Fibroblast of skin of left quadriceps (primary cell): Measurements from ENCODE around the gene HOXA3.

Source experiments
- DNase-seq, 2 experiments: peaks; one replicate each; pipeline ENCODE4 v3.0.0-alpha.2; 2013; ENCODE audit warnings: low read depth in 2 of 2

The HOXA3 gene

DNA sequence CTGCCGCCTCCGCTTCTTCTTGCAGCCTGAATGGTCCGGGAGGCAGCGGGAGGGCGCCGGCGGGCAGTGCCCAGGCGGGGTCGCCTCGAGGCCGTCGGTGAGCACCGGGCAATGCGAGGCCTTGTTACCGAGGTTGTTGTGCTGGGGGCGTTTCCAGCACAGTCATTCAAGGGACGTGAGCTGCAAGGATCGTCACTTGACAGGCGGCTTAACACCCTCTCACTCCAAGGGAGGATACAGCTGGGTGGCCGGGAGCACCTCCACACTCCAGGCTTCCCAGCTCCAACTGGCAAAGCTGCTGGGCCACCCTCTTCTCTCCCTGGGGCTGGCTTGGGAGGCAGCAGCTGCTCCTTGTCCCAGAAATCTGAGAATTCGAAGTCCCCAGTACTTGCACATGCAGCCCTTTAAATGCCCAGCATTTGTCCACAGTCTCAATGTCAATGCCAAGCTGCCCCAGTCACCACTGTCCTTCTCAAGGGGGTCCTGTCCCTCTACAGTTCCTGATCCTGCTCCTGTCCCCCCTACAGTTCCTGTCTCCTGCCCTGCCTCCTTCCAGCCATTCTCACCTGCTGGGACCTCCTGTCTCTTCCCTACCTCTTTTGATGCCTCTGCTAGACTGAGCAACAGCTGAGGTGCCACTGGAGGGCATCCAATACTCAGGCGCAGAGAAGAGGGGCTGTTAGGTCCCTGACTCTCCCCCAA lies 37.1 kb upstream of the HOXA3 start:
- no peak for DNase-seq

DNA sequence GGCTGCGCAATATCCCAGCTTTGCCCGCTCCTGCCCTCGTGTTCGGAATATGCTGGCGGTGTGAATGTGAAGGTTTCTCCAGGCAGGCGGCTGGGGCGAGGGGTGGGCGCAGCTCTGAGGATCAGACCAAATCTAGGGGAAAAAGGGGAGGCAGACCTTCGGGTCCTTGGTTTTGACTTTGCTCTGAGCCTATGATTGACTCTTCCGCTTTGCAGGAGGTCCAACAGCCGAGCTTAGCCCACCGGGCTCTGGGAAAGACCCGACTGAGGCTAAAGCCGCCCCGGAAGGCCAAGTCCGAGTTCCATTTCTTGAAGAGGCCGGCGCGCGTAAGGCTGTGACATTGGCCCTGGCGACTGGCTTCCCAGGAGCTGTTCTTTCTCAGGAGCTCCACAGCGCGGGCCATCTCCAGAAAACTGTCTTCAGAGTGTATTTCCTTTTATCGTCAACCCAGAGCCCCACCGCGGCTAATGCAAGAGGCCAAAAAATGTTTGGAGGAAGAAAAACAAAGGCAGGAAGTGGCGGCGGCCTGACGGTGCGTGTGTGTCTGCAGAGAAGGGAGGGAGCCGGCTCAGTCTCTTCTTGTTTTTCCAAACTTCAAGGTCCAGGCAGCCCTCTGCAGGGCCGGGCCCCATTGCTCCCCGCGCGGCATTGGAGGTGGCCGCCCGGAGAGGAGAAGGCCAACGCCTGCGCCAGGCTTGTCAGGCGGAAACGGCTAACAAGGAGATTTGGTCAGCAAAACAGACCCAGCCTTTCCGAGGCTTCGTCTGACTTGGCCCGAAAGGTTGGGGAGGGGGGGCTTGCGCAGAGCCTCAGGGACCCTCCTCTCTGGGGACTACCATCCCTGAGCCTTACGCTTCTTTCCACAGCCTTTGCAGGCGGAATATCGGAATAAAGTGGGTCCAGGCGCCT lies 36.3 kb upstream of the HOXA3 start:
- no peak for DNase-seq

DNA sequence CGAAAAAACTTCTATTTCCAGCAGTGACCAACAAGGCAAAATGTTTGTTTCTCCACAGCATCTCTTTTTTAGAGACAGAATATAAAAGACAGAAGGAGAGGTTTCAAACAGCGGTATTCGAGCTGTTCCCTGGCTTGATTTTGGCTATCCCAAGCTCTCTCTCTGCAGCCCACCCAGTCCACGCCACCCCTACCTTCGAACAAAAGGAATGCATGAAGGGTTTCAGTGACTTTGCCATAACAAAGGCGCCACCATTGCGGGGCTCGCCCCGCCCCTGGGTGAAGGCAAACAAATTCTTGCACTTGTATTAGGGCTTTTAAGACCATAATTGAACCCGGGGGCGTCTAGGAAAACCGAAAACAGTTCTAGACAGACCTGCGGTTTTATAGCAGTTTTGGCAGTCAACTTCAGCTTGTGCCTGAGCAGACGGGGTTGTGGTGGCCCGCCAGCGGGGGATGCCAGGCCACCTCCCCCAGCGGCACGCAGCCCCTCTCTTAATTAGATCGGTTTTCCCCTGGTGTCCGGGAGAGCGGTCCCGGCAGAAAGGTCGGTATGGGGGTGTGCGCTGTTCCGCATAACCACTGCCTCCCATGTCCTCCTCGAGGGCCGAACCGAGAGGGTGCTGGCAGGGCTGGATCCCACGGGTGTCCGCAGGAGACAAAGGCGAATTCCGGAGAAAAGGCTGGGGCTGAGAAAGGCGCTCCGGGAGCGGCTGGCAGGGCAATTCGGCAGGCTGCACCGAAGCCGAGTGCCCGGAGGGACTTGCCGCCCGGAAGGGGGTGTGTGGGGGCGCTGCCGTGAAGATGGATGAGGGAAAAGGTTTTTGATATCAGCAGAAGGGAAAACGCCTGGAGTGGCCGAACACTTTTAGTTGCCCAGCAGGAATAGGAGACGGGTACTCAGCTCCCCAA lies 35.3 kb upstream of the HOXA3 start:
- no peak for DNase-seq

DNA sequence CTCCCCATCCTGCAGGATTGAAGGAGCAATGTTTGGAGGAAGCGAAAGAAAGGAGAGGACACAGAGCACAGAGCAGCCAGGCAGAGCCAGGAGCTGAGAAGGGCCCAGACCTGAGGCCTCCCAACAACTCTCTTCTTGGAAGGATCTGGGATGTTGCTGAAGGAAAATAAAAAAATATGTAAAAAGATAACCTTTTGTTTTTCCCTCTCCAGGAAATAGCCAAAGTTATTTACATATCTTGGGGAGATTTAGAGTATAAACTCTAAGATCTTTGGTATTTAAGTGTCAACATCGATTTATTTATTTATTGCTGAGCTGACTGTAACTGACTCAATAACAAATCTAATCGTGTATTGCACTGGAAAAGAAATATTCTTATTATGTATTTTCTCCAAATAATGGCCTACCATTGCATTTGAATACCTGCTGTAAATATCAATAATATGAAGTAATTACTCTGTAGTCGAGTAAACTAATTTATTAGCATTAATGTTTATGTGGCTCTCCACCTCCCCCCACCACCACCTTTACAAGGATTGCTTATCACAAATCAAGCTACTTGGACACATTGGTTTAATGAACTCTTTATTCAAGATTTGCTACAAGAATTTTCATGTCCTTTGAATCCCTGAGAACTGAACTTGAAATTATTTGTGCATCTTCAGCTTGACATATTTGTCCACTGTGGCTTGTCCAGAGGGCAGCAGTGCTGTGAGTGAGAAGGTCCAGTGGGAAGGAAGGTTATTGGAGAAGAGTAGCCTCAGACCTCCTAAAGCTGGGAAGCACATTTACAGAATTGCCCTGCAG lies 34.5 kb upstream of the HOXA3 start:
- DNase-seq: no peak

DNA sequence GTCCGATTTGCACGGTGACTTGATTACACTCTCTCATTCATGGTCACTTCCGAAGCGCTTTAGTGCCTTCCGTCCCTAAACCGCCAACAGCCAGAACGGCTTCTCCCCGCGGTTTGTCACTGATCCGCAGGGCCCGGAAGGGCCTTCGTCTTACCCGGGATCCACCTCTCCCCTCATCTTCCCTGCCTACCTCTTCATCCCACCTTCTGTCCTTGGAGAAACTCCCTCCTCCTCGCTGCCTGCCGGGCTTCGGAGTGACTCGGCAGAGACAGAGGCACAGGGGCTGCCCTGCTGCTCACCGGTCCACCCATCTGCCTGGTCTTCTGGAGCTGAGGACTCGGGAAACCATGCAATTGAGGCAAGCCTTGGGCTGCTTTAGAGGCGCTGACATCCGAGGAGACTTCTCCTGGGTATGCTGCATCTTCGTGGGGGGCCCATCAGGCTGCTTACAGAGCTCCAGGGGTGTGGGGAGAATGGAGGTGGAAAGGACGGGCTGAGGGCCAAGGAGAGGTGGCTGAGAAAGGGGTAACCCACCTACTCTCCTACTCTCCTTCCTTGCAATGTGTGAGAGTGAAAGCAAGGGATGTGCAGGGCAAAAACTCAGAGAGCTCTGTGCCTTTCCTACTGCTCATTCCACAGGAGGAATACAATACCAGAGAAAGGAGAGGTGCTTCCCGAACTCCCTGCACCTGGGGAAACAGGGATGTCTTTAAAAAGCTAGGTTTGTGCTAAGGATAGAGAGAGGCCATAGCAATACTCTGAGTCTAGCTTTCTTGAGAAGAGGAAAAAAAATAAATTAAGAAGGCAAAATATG lies 33.7 kb upstream of the HOXA3 start:
- DNase-seq: no peak

DNA sequence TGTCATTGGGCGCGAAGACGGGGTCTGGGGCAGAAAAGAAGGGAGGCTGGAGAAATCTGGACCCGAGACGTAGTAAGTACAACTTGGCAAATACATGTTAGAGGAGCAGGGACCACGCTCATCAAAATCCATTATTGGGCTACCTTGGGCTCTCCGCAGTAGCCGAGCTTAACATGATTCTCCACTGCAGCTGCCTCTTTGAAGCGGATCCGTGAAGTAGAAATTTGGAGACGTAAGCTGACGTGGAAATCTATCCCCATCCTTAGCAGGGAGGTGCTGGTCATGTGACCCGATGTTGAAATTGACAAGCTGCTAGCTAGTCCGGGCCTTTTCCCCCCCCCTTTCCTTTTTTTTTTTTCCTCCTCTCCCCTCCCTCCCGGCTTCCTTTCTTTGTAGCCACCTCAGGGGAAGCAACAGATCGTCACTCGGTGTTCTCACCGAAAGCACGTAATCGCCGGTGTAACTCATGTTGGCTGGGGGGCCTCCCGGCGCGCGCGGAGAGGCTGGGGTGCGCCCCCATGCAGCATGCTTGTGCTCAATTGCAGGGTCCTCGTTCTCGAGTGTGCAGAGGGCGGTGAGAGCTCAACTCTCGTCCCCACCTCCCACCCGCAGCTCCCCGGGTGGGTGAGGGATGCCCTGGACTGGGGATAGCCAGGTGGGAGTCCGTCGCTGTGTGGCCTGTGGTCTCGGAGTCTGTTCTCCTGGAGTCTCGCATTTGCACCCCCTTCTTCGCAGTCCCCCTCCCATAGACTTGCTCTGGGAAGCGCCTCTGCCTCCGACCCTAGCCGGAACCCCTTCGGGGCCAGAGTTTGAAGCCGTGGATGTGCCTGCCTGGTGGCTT lies 32.9 kb upstream of the HOXA3 start, which contains the start of gene HOXA11:
Gene HOXA11, minus strand, starts transcription at position 220 of the 841 bp plus-strand sequence. Its CDS starts 88 bp downstream, at position 132.
- peak; percentile 85 to 86 for DNase-seq

DNA sequence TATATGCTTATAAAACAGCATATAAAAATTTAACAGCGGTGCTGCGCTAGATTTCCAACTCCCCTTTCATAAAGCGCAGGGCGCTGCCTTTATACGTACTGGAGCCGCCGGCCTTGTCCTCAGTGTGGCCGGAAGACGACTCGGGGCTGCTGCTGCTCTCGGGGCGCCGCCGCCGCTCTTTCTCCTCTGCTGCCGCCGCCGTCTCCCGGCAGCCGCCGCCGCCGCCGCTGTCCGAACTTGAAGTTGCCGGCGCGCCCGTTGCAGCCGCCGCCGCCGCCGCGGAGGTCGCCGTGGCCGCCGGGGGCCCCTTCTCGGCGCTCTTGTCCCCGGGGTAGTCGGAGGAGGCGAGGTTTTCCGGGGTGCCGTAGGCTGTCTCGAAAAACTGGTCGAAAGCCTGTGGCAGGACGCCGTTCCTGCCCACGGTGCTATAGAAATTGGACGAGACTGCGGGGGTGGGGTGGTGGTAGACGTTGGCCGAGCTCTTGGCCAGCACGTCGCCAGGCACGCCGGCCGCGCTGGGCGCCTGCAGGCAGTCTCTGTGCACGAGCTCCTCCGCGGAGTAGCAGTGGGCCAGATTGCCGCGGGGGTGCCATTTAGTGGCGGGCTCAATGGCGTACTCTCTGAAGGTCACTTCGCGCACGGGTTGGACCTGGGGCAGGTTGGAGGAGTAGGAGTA lies 32.1 kb upstream of the HOXA3 start:
- DNase-seq: no peak

DNA sequence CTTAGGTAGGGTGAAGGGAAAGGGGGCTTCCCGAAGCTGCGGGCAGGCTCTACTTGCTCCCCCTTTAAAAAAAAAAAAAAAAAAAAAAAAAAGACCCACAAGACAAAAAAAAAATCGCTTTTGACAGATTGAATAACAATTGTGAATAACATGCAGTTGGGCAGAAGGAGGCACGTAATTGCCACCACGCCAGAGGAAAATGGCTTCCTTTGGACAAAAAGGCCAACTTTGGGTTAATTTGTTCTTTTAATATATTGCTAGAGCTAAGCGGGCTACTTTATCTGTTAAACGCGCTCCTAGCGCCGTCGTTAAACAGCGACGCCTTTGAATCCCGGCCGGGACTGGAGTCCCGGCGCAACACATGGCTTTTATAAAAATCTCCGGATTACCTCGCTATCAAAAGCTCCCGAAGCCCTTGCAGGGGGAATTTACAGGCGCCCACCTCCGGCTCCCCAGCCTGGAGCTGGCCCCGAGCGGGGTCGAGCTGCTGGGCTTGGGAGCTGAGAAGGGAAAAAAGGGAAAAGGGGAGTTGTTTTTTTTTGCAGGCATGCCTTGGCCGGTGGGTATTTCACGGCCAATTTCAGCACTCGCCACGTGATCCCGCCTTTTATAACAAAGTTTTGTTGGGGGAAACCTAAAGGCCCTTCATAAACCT lies 31.4 kb upstream of the HOXA3 start:
- no peak for DNase-seq

DNA sequence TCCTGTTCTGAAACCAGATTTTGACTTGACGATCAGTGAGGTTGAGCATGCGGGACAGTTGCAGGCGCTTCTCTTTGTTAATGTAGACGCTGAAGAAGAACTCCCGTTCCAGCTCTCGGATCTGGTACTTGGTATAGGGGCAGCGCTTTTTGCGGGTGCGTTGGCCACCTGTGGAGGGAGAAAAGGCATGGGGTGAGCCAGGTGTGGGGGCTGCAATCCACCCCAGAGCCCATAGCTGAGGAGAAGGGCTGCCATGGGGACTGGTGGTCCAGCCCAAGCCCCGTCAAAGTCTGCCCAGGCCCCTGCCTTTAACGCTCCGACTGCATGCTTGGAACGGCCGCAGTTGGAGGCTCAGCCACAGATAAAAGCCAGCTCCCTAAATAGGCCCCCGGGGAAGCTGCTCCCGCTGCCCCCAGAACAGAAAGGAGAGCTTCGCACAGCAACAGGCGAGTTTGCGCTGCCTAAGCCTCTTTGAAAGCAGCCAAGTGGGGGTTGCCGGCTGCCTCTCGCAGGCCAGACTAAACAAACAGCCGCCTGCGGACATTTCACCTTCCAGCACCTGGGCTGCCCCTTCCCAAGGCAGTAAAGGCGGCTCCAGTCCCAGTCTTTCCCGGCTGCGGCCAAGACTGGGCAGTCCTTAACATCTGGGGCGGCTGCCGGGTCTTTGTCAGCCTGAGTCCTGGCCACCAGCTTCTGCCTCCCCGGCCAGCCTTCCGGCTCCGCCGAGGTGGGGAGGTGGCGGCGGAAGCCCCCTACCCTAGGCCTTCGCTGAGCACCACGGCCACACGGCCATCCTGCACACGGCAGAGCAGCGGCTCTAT lies 30.7 kb upstream of the HOXA3 start:
- DNase-seq: no peak

DNA sequence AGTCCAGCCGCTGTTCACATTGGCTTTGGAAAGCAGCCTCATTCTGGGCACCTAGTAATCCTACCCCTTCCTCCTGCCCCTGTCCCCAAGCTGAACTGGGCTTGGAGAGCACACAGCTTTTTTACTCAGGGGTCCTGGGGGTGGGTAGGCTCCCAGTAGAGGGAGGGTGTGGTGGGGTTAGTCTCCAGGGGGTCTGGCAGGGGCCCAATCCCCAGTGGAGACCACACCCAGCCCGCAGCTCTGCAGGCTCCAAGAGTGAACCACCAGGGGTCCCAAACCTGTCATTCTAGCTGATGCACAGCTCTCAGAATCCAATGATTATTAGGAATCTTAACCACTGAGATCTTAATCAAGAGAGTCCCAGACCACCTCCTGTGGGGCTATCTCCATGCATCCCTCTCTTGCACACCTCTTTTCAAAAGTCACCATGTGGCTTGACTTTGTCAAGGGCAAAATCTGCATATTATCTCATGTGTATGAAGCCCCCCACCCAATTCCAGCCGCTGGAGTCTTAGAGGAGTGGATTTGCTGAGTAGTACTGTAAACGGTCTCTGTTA lies 30.0 kb upstream of the HOXA3 start:
- no peak for DNase-seq

DNA sequence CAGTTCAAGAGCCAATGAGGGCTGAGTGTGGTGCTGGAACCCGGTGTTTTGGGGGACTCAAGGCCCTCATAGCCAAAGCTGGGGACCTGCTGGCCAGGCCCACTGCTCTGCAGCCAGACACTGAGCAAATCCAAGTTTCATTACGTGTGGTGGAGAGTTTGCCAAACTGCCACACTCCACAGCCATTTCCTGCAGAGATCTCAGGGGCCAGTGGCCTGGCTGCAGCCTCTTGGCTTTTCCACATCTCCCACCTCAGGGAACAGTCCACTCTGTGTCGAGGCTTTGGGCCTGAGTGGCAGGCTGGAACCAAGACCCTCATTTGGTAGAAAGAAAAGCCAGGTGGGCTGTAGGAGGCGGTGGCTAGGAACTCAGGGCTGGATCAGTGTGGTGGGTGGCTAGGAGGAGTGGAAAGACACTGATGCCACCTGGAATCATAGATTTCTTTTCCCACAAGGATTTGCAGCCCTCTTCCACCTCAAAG lies 29.5 kb upstream of the HOXA3 start:
- no peak for DNase-seq

DNA sequence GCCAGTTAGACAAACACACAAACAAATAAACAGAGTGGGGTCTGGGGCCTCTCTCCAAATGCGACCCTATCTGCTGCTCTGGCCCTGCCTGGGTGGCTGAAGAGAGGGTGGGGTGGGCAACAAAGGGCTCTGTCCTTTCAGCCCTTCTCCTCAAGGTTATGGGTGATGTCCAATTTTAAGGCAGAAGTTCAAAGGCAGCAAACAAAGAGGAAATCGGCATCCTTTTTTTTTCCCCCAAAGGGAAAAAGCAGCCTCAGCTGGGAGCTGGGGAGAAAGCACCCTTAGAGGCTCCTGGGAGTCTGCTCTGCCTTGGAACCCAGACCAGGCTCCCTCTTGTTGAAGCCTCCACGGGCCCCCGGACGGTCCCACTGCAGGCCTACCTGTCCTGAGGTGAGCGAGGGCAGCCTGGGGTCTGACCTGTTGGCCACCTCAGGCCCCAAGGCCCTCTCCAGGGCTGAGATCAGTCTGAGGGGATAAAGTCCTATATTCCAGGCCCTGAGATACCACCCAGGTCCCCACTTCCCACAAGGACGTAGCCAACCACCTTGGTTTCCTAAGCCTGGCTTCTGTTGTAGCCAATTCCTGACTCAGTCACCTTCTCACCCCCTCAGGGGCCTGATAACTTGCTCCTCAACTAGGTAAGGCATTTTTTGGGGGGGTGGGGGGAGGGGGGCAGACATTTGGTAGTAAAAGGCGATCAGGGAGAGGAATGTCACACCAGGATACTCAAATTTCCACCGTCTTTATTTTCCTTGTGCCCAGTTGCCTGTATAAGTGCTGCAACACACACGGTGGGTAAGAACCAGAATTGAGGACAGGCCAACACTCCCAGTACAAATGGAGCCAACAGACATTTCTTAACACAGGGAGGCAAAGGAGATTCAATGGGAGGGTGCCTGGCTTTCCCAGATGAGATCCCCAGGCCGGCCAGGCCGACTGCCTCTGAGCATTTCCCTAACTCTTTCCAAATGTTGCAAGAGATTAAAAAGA lies 28.3 kb upstream of the HOXA3 start:
- no peak for DNase-seq

DNA sequence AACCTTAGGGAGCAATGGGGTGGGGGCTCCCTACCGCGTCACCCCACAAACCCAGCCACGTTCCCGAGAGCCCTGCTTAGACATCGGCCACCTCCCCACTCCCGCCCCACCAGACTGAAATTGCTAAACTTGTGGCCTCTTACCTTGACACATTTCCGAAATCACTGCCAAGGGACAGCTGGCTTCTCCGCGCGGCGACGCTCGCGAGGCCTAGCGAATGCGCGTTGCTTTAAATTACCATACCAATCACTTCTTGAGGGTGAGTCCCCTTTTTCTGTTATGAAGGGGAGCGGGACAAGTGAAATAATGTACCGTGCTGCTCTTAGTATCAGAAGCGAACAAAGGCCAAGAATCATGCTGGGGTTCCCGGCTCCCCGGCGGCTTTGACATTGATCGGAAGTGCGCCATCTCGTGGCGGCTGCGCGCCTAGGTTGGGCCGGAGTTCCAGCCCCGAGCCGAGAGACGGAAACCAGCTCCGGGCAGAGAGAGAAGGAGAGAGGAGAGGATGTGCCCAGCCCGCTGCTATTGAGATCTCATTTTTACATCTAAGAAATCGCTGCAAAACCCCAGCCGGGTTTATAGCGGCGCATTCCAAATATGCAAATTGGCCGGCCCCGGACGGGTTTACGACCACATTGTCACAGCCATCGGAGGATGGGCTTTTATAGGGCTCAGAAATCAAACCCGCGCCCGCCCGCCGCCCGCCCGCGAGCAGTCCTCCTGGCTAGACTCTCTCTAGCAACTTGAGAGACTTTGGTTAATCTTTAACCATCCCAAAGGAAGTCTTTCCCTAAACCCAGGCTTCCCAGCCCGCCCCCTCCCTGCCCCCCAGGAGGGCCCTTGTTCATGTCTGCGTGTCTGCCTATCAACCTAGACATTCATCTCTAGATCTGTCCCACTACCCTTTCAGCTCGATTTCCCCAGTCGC lies 27.4 kb upstream of the HOXA3 start:
- DNase-seq: peak; percentile 82 to 83

DNA sequence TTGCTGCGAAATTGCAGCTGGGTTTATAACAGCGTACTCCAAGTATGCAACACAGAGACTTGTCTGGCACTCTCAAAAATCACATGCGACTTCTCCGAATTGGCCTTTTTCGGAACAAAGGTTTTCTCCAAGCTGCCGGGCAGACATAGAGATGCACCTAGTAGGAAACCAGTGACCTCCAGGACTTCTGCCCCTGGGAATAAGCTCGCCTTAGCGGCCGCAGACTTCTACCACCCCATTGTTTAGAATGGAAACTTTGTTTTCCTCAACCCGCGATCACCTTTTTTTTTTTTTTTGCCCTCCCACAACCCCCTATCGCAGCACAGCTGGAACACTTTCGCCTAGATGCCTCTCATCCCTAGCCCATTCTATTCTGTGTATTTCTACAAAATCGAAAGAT lies 26.6 kb upstream of the HOXA3 start:
- DNase-seq: no peak
